CD4-positive, alpha-beta T cell treated with Interleukin-4 for 4 hours (primary cell): ENCODE measurements around the gene MRPS33.
"Not testable (repeated sequence)": the region's sequence is repeated elsewhere in the genome, so short reads cannot be mapped to it uniquely, and the experiment has no call there.

Experiments used
- DNase-seq: peaks from one replicate; pipeline ENCODE4 v3.0.0-alpha.2; 2020

MRPS33 gene

DNA sequence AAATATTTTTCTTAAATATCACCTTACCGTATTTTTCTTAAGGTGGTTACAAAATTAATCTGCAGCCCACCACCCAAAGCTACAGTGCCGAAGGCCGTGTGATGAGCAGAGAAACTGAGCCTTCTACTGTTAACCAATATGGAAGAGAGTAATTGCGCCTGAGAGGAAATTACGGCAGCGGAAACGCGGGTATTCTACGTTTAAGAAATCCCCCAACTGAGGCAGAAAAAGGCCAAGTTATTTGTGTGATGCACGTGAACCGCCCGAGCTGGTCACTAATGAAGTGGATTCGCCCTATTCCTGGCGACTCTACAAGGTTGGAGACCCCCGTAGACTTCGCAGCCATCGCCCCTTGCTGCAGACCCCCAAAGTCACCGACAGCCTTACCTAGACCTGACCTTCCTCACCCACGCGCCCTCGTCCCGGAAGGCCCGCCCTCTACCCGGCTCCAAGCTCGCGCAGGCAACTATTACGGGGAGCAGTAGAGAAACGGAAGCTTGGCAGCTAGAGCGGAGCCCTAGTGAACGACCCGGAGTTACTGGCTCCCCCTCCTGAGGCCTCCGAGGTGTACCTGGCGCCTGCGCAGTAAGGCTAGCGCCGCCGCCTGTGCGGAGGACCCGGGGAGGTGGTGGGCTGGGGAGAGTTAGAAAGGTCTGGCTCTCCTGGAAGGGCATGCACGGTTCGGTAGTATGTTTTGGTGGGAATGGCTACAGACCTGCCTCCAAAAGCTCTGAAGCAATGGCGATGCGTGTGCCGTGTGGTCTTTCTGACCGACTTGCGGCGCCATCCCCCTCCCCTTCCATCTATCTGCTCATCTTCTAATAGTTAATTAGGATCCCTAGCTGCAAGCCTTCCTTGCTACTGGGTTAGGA lies at the start of gene MRPS33:
Gene MRPS33 (minus strand): TSS at position 429 of the 872 bp plus-strand sequence. CDS start 4,319 bp downstream, outside the sequence.
- DNase-seq, result peak; percentile 96

DNA sequence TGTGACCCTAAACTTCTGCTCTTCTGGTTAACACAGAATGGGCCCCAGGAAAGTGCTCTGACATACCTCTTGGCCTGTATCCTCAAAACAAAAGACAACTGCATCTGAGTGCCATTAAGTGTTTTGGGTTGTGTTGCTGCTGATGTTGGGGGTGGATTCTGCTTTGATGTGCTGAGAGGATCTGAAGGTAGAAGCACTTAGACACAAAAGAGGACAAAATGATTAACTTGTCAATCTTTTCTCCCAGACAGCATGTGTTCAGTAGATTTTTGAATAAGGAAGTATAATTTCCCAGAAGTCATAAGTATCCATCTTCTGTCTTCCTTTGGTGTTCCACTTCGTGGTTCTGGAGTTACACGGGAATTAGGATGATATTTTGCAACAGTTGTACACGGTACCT lies 43.0 kb upstream of the MRPS33 start:
- DNase-seq, result no peak

DNA sequence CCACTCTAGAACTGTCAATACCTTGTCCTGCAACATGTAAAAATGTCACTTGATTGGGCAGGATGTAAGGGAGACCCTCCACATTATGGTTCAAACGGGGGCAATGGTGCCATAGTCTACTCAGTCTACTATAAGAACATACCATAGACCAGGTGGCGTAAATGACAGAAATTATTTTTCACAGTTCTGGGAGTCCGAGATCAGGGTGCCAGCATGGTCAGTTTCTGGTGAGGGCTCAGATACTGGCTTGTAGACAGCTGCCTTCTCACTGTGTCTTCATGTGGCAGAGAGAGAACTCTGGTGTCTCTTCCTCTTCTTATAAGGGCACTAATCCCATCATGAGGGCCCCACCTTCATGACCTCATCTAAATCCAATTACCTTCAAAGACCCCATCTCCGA lies 40.4 kb upstream of the MRPS33 start:
- DNase-seq, result no peak

DNA sequence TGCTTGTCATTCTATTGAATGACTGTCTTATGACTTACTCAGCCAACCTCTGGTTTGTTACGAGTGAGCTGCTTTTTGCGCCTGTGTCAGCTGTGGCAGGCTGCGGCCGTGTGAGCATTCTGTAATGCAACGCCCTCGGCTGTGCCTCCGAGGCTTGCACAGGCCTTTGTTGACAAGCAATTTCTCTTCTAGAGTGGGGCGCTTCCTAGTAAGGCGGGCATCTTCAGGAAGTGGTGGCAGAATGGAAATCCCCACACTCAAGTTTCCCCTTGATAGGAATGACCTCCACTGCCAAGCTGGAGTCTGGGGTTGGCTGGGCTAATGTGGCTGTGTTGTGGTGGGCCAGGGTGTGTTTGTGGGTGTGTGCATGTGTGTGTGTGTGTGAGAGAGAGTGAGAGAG lies 38.9 kb upstream of the MRPS33 start:
- DNase-seq, result peak; percentile 84

DNA sequence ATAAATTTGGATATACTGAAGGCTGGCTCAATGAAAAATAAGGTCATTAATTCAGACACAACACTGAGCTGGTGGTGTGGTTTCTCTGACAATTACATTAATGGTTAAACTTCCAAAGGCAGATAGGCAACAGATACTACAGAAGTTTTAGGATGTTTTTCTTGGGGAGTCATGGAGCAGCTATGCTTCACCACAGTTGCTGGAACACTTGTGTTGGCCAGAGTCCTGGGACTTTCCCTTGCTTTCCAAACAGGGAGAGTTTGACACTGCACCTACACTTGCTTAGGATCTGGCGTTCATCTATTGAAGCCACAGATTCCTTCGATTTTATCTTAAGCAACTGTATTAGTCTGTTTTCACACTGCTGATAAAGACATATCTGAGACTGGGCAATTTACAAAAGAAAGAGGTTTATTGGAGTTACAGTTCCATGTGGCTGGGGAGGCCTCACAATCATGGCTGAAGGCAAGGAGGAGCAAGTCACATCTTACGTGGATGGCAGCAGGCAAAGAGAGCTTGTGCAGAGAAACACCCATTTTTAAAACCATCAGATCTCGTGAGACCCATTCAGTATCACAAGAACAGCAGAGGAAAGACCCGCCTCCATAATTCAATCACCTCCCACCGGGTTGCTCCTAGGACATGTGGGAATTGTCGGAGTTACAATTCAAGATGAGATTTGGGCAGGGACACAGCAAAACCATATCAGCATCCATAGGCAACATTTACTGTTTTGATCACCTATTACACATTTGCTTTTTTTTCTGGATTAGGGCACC lies 31.3 kb upstream of the MRPS33 start:
- no peak for DNase-seq

DNA sequence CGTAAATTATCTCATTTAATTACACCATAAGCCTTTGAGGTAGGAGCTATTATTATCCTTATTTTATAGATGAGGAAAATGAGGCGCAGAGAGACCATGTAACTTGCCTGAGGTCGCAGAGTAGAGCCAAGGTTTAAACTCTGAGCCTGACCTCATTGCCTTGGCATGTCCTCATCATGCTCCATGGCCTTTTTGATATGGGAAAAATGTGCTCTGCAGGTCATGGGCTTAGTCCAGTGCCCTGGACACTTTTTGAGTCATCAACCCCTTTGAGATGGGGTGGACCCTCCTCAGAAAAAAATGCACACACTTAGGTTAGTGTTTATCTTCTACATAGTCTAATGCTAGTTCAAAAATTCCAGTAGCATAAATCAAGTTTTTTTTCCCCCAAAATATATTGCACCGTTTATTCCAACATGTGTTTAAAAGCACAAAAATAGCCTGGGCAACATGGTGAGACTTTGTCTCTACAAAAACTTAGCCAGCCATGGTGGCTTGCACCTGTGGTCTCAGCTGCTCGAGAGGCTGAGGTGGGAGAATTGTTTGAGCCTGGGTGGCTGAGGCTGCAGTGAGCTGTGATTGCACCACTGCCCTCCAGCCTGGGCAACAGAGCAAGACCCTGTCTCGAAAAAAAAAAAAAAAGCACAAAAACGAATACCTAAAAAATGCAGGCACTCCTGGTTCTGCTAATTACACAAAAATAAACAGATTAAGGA lies 30.5 kb upstream of the MRPS33 start:
- no peak for DNase-seq

DNA sequence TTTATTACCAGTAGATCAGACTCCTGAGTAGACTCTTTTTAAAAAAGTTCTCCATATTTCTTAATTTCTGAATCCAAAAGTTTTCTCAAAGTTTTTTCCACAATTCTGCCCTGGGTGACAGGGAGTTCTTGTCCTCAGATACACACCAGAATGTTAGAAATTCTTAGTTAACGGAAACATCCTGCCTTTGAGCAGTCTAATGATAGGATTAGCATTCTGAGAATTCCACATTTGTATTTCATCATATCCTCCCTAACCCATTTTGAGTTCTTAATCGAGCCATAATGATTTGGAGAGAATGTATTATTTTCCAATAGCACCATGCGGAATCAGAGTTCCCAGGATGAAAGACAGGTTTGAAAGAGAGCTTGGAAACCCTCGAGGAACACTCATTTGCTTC lies 28.9 kb upstream of the MRPS33 start:
- DNase-seq, result no peak

DNA sequence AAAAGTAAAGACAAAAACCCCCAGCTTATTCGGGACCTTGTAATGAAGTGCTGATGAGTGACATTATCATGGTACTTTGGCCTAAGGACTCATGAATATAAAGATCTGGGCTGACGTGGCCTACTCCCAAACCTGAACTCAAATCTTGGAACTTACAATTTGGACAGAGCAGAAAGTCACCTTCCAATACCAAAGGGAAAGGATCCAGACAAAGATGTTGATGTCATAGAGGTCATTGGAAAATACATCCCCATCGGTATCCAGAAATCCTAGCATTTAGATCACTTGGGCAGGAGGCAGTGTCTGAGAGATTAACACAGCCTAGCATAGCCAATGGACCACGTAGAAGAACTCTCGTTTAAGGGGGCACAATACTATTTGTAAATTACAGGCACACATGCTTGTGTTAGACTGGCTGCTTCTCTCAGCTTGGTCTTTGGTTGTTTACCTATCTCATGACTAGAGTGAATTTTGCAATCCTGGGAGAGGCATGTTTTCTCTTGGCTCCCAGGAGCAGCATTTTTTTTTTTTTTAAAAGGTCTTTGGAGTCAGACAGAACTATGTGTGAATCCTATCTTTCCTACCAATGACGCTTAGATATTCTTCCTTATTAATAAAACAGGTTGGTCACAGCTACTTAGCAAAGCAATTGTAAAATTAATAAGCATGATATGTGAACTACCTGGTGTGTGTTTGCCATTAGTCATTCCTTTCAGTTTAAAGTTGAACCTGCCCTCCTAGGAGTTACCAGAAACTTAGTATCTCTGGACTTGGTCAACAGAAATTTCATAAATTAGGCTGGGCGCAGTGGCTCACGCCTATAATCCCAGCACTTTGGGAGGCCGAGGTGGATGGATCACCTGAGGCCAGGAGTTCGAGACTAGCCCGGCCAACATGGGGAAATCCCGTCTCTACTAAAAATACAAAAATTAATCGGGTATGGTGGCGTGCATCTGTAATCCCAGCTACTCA lies 27.8 kb upstream of the MRPS33 start:
- DNase-seq, result no peak

DNA sequence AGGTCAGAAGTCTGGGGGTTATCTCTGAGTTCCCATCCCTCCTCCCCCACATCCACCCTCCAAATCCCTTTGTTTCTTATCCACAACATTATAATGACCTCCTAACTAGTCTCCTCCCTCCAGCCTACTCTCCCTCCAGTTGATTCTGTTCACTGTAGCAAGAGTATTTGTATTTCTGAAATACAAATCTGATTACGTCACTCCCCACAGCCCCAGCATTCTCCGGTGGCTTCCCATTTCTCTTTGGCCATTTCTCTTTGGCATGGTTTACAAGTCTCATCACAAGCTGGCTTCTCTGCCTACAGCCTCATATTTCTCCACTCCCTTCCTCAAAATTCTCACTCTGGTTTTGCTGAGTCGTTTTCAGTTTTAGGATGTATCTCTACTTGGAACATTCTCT lies 24.6 kb upstream of the MRPS33 start:
- no peak for DNase-seq

DNA sequence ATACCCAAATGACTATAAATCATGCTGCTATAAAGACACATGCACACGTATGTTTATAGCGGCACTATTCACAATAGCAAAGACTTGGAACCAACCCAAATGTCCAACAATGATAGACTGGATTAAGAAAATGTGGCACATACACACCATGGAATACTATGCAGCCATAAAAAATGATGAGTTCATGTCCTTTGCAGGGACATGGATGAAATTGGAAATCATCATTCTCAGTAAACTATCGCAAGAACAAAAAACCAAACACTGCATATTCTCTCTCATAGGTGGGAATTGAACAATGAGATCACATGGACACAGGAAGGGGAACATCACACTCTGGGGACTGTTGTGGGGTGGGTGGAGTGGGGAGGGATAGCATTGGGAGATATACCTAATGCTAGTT lies 23.3 kb upstream of the MRPS33 start:
- DNase-seq, result not testable (repeated sequence)

DNA sequence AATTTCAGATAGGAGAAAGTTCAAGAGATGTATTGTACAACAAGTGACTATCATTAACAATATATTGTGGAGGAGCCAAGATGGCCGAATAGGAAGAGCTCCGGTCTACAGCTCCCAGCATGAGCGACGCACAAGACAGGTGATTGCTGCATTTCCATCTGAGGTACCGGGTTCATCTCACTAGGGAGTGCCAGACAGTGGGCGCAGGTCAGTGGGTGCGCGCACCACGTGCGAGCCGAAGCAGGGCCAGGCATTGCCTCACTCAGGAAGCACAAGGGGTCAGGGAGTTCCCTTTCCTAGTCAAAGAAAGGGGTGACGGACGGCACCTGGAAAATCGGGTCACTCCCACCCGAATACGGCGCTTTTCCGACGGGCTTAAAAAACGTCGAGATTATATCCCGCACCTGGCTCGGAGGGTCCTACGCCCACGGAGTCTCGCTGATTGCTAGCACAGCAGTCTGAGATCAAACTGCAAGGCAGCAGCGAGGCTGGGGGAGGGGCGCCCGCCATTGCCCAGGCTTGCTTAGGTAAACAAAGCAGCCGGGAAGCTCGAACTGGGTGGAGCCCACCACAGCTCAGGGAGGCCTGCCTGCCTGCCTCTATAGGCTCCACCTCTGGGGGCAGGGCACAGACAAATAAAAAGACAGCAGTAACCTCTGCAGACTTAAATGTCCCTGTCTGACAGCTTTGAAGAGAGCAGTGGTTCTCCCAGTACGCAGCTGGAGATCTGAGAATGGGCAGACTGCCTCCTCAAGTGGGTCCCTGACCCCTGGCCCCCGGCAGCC lies 18.0 kb upstream of the MRPS33 start:
- DNase-seq, result not testable (repeated sequence)

DNA sequence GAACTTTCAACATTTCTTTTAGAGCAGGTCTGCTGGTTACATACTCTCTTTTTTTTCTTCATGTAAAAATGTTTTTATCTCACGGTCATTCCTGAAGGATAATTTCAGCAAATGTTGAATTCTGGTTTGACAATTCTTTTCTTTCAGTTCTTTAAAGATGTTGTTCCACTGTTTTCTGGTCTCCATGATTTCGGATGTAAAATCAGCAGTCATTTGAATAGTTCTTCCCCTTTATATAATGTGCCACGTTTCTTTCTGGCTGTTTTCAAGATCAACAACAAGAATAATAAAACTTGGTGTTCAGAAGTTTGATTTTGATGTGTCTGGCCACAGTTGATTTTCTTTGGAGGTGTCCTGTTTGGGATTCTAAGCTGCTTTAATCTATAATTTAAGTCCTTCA lies 14.0 kb upstream of the MRPS33 start:
- DNase-seq, result no peak

DNA sequence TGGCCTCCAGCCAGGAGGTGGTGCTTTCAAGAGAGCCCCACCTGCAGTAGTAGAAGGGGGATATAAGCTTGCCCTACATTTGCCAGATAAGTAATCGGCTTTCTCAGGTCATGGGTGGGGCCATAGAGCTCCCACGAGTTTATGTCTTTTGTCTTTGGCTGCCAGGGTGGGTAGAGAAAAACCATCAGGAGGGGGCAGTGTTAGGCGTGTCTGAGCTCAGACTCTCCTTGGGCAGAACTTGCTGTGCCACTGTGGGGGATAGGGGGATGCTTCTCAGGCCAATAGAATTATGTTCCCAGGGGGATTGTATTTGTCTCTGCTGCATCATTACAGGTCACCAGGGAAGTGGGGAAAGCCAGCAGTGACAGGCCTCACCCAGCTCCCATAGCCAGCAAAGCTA lies 12.3 kb upstream of the MRPS33 start:
- no peak for DNase-seq

DNA sequence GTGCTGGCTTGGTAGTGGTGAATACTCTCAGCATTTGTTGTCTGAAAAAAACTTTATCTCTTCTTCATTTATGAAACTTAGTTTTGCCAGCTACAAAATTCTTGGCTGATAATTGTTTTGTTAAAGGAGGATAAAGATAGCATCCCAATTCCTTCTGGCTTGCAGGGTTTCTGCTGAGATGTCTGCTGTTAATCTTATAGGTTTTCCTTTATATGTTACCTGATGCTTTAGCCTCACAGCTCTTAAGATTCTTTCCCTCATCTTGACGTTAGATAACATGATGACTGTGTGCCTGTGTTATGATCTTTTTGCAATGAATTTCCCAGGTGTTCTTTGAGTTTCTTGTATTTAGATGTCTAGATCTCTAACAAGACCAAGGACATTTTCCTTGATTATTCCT lies 9.9 kb upstream of the MRPS33 start:
- no peak for DNase-seq

DNA sequence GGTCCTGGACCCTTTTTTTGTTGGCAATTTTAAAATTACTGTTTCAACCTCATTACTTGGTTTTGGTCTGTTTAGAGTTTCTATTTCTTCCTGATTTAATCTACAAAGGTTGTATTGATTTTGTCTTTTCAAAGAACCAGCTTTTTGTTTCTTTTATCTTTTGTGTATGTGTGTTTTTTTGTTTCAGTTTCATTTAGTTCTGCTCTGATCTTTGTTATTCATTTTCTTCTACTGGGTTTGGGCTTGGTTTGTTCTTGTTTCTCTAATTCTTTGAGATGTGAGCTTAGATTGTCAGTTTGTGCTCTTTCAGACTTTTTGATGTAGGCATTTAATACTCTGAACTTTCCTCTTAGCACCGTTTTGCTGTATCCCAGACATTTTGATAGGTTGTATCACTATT lies 8.5 kb upstream of the MRPS33 start:
- DNase-seq, result peak; percentile 13

DNA sequence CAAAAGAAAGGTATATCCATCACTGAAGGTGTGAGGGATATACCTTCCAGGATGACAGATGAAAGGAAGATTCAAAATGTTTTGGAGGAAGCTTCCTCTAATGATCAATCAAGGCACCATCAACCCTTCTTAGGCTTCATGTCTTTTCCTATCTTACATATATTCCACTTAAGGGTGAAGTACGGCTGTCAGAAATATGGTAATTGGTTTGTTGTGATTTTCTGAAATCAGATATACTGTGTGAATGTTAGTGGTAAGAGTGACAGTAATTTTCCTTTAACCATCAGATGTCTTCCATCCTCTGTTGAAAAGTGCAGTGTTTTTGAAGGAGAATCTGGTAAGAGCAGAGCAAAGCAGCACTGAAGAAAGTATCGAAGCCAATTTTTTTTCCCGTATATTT lies 2.8 kb upstream of the MRPS33 start:
- no peak for DNase-seq

DNA sequence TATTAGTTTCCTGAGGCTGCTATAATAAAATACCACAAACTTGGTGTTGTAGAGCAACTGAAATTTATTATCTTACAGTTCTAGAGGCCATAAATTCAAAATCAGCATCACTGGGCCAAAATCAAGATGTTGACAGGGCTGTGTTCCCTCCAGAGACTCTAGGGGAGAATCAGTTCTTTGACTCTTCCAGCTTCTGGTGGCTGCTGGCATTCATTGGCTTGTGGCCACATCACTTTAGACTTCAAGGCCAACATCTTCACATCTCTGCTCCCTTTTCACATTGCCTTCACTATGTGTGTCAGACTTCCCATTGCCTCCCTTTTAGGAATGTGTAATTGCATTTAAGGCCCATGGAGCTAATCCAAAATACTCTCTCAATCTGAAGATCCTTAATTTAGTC lies 1.6 kb upstream of the MRPS33 start:
- no peak for DNase-seq

DNA sequence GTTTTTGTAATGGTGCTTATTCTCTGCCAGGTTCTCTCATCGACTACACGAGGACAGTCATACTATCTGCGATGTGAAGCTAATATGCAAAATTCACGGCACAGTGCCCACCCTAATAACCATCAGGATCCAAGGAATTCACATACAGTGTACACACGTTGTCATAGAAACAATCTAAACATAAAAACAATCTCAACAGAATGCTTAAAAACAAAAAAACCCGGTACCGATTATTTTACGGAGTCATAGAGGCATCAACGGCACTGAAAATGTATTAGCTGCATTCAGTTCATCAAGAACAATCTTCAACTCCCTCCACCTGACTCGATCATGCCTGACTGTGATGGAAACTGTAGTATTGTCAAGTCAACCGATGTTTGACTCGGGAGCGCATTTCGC lies 628 bp downstream of the MRPS33 start:
- no peak for DNase-seq

DNA sequence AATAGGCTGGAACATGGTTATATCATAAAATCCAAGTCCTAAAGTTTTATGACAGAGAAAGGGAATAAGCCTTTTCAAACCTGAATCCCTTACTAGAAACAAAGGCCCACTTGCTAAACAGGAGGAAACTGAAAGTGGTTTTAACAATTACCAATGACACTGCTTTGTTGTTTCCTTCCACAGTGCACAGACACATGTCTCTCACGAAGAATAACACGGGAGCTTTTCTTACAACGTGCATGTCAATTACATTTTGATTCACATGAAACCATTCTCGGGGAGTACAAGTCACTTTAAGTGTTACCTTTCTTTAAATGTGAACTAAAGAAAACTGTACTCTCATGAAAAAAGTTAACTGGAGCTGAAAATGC lies 1.4 kb downstream of the MRPS33 start:
- DNase-seq, result no peak

DNA sequence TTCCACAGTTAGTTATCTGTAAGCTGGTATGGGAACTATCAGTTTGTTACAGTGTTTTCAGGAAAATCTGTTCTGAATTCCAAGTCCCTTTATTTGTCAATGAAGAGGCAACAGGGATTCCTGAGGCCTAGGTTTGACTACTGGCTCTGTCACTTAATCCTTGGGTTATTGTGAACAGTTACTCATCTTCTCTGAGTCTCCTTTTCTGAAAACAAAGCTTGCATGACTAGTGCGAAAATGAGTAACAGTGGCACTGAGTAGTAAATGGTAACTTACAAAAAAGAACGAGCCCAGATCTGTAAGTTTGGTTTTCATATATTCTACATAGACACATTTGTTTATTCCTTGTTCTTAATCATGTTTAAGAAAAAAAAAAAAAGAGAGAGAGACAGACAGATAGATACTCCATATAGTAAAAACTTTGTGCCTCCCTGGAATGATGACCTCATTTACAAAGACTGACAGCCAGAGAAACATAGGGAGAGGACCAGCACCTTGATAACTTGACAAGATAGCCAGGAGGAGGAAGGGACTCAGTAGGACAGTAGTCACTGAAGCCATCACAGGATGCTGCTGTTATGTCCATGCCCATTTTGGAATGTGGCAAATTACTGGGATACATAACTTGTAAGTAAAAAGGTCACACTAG lies 1.9 kb downstream of the MRPS33 start:
- no peak for DNase-seq
